Measurements from ENCODE around the gene IRF4.

Gene IRF4

GRCh38 chr6:444653-445275, 53.2 kb downstream of the IRF4 start:
- intact Hi-C loops (cut with DNase I; ENCODE audit: low total_unique reads), result no loop called here
- H3K36me3 ChIP-seq, result no peaks in the 10 kb centered on the region
- H3K4me3 ChIP-seq, result no peak overlapping the region
- no peaks in the 10 kb centered on the region for H3K9me3 ChIP-seq
- TF ChIP-seq CTCF (IDR thresholded peaks at IDR 0.05), result no peak
- DNase-seq, result peak in 1 of 2 donors; percentile 12
- H3K27ac ChIP-seq, result no peak overlapping the region
- H3K27me3 ChIP-seq, result peaks cover 0 to 19% of the 10 kb centered on the region in 2 donors
- no peaks in the 10 kb centered on the region for H3K4me1 ChIP-seq

- TF ChIP-seq CTCF (IDR thresholded peaks at IDR 0.05), result no peak
- no peaks in the 10 kb centered on the region for H3K4me1 ChIP-seq
- intact Hi-C loops (cut with DNase I; ENCODE audit: low total_unique reads), result no loop called here
- no peak overlapping the region for H3K4me3 ChIP-seq
- no peaks in the 10 kb centered on the region for H3K36me3 ChIP-seq
- H3K9me3 ChIP-seq, result no peaks in the 10 kb centered on the region
- peak in 1 of 2 donors; percentile 49 for DNase-seq
- H3K27ac ChIP-seq, result no peak overlapping the region
- peaks cover 0 to 19% of the 10 kb centered on the region in 2 donors for H3K27me3 ChIP-seq
These were observed 54.2 kb downstream of the IRF4 start for GRCh38 chr6:445571-446417.

- intact Hi-C loops (cut with DNase I; ENCODE audit: low total_unique reads), result no loop called here
- Histone ChIP-seq H3K27ac (no peak overlapping the region), H3K27me3 (peaks cover 0 to 24% of the 10 kb centered on the region in 2 donors), H3K4me3 (no peak overlapping the region), H3K4me1 (no peaks in the 10 kb centered on the region), H3K9me3 (no peaks in the 10 kb centered on the region), H3K36me3 (no peaks in the 10 kb centered on the region)
- peak in 1 of 2 donors; percentile 5 for DNase-seq
- no peak for TF ChIP-seq CTCF (IDR thresholded peaks at IDR 0.05)
These were observed 55.1 kb downstream of the IRF4 start for GRCh38 chr6:446418-447366.

GRCh38 chr6:447381-448165, 56.0 kb downstream of the IRF4 start:
- Histone ChIP-seq H3K27ac (no peak overlapping the region), H3K4me3 (no peak overlapping the region), H3K36me3 (no peaks in the 10 kb centered on the region), H3K27me3 (peaks cover 0 to 26% of the 10 kb centered on the region in 2 donors), H3K4me1 (no peaks in the 10 kb centered on the region), H3K9me3 (no peaks in the 10 kb centered on the region)
- intact Hi-C loops (cut with DNase I; ENCODE audit: low total_unique reads), result no loop called here
- no peak for TF ChIP-seq CTCF (IDR thresholded peaks at IDR 0.05)
- DNase-seq, result peak in 1 of 2 donors; percentile 39
